Activated CD8-positive, alpha-beta memory T cell treated with anti-CD3 and anti-CD28 coated beads, Interleukin-2, amount 10 ng/mL, durations not matched to agents 7 days and 5 days (primary cell): ENCODE measurements around the gene SMURF2. TPM values are rescaled to one million over a fixed set of nuclear protein-coding genes. Genes with fewer than 3 reads are reported as not detected.
"Not testable (repeated sequence)": the region's sequence is repeated elsewhere in the genome, so short reads cannot be mapped to it uniquely, and the experiment has no call there.

Experiments
- ATAC-seq: fragments of 150-1000 bp; cut with Tn5 transposase; one replicate; pipeline ENCODE4 v1.10.0; 2021; ENCODE audit warnings: moderate library complexity
- CTCF ChIA-PET: fragments of 350-600 bp; sonication (Branson Sonifier 250); formaldehyde crosslinking; loops from one replicate; lab custom pipeline; 2021; ENCODE audit warnings: antibody characterized with exemption; lab: Charles Lee
- DNase-seq: peaks from one replicate; pipeline ENCODE4 v3.0.0-alpha.2; 2020
- H3K27ac Mint-ChIP-seq: one replicate; pipeline ENCODE4 v1.8.0; 2021; ENCODE audit warnings: mild to moderate bottlenecking, mixed read lengths
- H3K27me3 Mint-ChIP-seq: one replicate; pipeline ENCODE4 v1.8.0; 2021; ENCODE audit warnings: mixed read lengths
- H3K36me3 Mint-ChIP-seq: one replicate; pipeline ENCODE4 v1.8.0; 2021; ENCODE audit warnings: mild to moderate bottlenecking, mixed read lengths
- H3K4me1 Mint-ChIP-seq: one replicate; pipeline ENCODE4 v1.8.0; 2021; ENCODE audit warnings: mixed read lengths
- H3K4me3 Mint-ChIP-seq: one replicate; pipeline ENCODE4 v1.8.0; 2021; ENCODE audit warnings: mild to moderate bottlenecking, moderate library complexity, mixed read lengths
- H3K9me3 Mint-ChIP-seq: one replicate; pipeline ENCODE4 v1.8.0; 2022; ENCODE audit warnings: low read depth, mixed read lengths
- total RNA-seq, 2 experiments: library from RNA; stranded (reverse); gene quantifications; one replicate each; pipeline ENCODE4 v1.2.3, GENCODE V29; 2021

SMURF2 gene
- total RNA-seq, 2 experiments from 2014 or later = 16.0 to 22.1 TPM

GRCh38 chr17:64617125-64617780 is 44.9 kb downstream of the SMURF2 start:
- CTCF ChIA-PET = no interaction called here
- no peak for DNase-seq
- Mint-ChIP-seq H3K9me3 (no peaks in the 10 kb centered on the region), H3K4me1 (no peaks in the 10 kb centered on the region), H3K27ac (no peak overlapping the region), H3K36me3 (no peaks in the 10 kb centered on the region), H3K27me3 (no peaks in the 10 kb centered on the region), H3K4me3 (no peak overlapping the region)
- no peak for ATAC-seq

GRCh38 chr17:64615028-64615677 is 47.0 kb downstream of the SMURF2 start:
- H3K27me3 Mint-ChIP-seq = no peaks in the 10 kb centered on the region
- DNase-seq (no peak), ATAC-seq (no peak)
- peaks cover 3% of the 10 kb centered on the region for H3K36me3 Mint-ChIP-seq
- H3K27ac Mint-ChIP-seq = no peak overlapping the region
- H3K9me3 Mint-ChIP-seq = no peaks in the 10 kb centered on the region
- H3K4me1 Mint-ChIP-seq = no peaks in the 10 kb centered on the region
- CTCF ChIA-PET = interaction anchor here (0.6 kb wide), 1 partner anchor 70 kb away, joined by 4 read pairs; no protein-coding TSS in a partner anchor
- no peak overlapping the region for H3K4me3 Mint-ChIP-seq

DNA sequence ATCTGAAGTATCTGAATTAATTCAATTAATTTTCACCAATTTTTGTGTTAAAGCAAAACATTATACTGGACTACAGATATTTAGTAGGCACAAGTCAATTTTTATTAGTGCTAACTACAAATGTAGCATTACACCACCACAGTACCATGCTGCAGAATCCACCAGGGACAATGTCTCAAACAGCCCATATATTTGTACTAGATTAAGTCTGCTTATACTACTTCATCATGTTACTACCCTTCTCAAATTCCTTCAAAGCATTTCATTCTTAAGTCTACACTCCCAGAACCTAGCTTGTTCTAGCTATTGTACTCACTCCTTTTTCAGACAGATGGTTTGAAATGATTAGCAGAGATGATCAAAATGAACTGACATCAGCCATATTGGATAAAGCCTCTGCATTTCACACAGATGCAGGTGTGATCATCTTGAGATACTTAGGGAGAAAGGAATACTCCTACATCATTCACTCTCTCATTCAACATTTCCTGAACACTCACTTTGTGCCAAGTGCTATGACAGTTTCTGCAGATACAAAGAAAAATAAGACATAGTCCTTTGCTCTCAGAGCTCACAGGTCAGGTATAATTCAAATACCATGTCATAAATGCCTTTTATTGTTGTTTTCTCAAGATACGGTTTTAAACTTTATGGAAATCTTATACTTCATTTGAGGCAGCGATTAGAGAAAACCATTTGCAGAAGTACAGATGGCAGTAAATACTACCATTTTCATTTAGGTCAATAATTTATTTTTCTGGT is 47.7 kb downstream of the SMURF2 start:
- CTCF ChIA-PET = interaction anchor here (0.6 to 1.2 kb wide), 2 partner anchors 12 to 69 kb away, joined by 3 to 4 read pairs; no protein-coding TSS in a partner anchor
- ATAC-seq (no peak), DNase-seq (no peak)
- Mint-ChIP-seq H3K36me3 (peaks cover 3% of the 10 kb centered on the region), H3K4me1 (peaks cover 1% of the 10 kb centered on the region), H3K4me3 (no peak overlapping the region), H3K27ac (no peak overlapping the region), H3K9me3 (no peaks in the 10 kb centered on the region), H3K27me3 (no peaks in the 10 kb centered on the region)

DNA sequence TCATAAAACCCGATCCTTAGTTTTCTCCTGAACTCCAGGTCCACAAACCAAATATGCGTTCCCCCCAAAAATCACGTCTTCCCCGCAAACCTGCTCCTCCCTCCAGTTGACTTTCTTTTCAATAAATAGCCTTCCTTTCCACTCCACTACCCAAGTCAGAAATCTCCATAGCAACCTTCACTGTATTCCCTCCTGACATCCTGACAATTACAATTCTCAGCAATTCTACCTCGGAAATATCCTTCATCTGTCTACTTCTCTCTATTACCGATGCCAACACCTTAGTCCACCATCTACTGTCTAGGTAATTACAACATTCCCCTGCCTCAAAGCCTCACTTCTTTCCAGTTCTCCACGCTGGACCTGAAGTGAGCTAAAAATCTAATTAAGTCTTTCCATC is 50.7 kb downstream of the SMURF2 start:
- no peaks in the 10 kb centered on the region for H3K27me3 Mint-ChIP-seq
- no peak overlapping the region for H3K4me3 Mint-ChIP-seq
- H3K9me3 Mint-ChIP-seq = no peaks in the 10 kb centered on the region
- CTCF ChIA-PET = no interaction called here
- DNase-seq = no peak
- H3K36me3 Mint-ChIP-seq = peaks cover 3% of the 10 kb centered on the region
- no peak for ATAC-seq
- H3K4me1 Mint-ChIP-seq = peaks cover 14% of the 10 kb centered on the region
- no peak overlapping the region for H3K27ac Mint-ChIP-seq

DNA sequence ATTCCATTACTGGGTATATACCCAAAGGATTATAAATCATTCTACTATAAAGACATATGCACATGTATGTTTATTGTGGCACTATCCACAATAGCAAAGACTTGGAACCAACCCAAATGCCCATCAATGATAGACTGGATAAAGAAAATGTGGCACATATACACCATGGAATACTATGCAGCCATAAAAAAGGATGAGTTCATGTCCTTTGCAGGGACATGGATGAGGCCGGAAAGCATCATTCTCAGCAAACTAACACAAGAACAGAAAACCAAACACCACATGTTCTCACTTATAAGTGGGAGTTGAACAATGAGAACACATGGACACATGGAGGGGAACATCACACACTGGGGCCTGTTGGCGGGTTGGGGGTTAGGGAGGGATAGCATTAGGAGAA is 51.9 kb downstream of the SMURF2 start:
- DNase-seq, H3K4me3 Mint-ChIP-seq, ATAC-seq, H3K27ac Mint-ChIP-seq, H3K36me3 Mint-ChIP-seq, CTCF ChIA-PET, H3K27me3 Mint-ChIP-seq, H3K9me3 Mint-ChIP-seq: not testable (repeated sequence)
- H3K4me1 Mint-ChIP-seq = peaks cover 17% of the 10 kb centered on the region

GRCh38 chr17:64608571-64608981 is 53.5 kb downstream of the SMURF2 start:
- Mint-ChIP-seq H3K27ac (peak overlapping the region; percentile 53), H3K4me3 (no peak overlapping the region), H3K27me3 (no peaks in the 10 kb centered on the region), H3K4me1 (peaks cover 17% of the 10 kb centered on the region), H3K9me3 (no peaks in the 10 kb centered on the region), H3K36me3 (peaks cover 3% of the 10 kb centered on the region)
- peak; percentile 78 for ATAC-seq
- CTCF ChIA-PET = no interaction called here
- DNase-seq = no peak

- DNase-seq = no peak
- no peaks in the 10 kb centered on the region for H3K9me3 Mint-ChIP-seq
- H3K4me3 Mint-ChIP-seq = no peak overlapping the region
- ATAC-seq = no peak
- CTCF ChIA-PET = no interaction called here
- no peaks in the 10 kb centered on the region for H3K27me3 Mint-ChIP-seq
- H3K36me3 Mint-ChIP-seq = peaks cover 3% of the 10 kb centered on the region
- H3K4me1 Mint-ChIP-seq = peaks cover 17% of the 10 kb centered on the region
- peak overlapping the region; percentile 53 for H3K27ac Mint-ChIP-seq
These were observed 54.1 kb downstream of the SMURF2 start for GRCh38 chr17:64607862-64608565.

DNA sequence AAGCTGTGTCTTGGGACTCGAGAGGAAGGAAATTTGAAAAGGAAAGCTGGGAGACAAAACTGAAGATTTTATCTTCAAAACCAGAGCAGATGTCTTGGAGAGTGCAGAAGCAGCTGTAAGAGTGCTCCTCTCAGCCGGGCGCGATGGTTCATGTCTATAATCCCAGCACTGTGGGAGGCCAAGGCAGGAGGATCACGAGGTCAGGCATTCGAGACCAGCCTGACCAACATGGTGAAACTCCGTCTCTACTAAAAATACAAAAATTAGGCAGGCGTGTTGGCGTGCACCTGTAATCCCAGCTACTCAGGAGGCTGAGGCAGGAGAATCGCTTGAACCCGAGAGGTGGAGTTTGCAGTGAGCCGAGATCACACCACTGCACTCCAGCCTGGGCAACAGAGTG is 57.6 kb downstream of the SMURF2 start:
- DNase-seq, H3K36me3 Mint-ChIP-seq, H3K27me3 Mint-ChIP-seq, H3K27ac Mint-ChIP-seq, H3K4me3 Mint-ChIP-seq, ATAC-seq, H3K9me3 Mint-ChIP-seq: not testable (repeated sequence)
- H3K4me1 Mint-ChIP-seq = peaks cover 28% of the 10 kb centered on the region
- CTCF ChIA-PET = interaction anchor here (0.7 to 1.4 kb wide), 3 partner anchors 12 to 75 kb away, joined by 3 to 5 read pairs (median 3); no protein-coding TSS in a partner anchor

DNA sequence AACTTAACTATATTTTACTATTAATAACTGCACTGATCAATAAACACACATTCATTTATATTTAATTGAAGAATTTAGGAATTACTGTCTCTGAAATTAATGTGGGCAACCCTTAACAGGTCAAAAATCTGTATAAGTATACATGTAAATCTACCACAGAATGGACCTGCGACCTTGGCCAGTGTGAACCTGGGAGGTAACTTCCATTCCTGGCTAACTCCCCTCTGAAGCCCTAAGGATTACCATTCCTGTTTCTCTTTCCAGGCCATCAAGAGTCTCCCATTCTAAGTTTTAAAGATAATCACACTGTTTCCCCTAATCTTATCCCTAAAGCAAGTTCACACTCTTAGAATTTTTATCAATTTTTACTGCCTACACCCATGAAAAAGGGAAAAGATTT is 58.1 kb downstream of the SMURF2 start:
- CTCF ChIA-PET = interaction anchor here (0.7 to 2.2 kb wide), 4 partner anchors 11 to 62 kb away, joined by 3 to 8 read pairs (median 4); no protein-coding TSS in a partner anchor
- Mint-ChIP-seq H3K36me3 (no peaks in the 10 kb centered on the region), H3K4me3 (no peak overlapping the region), H3K27me3 (no peaks in the 10 kb centered on the region), H3K4me1 (peaks cover 28% of the 10 kb centered on the region), H3K9me3 (no peaks in the 10 kb centered on the region), H3K27ac (no peak overlapping the region)
- DNase-seq (no peak), ATAC-seq (no peak)

- Mint-ChIP-seq H3K36me3 (peaks cover 8% of the 10 kb centered on the region), H3K4me3 (peak overlapping the region; percentile 62), H3K4me1 (peaks cover 33% of the 10 kb centered on the region), H3K27ac (peak overlapping the region; percentile 84), H3K9me3 (no peaks in the 10 kb centered on the region), H3K27me3 (no peaks in the 10 kb centered on the region)
- peak; percentile 25 for ATAC-seq
- DNase-seq = no peak
- CTCF ChIA-PET = interaction anchor here (0.8 to 2.8 kb wide), 12 partner anchors 39 to 309 kb away, joined by 3 to 21 read pairs (median 3); partner anchors contain the start of gene POLG2
These were observed 62.3 kb downstream of the SMURF2 start for GRCh38 chr17:64599827-64600226.

- peak overlapping the region; percentile 84 for H3K27ac Mint-ChIP-seq
- H3K9me3 Mint-ChIP-seq = no peaks in the 10 kb centered on the region
These were observed 62.9 kb downstream of the SMURF2 start for GRCh38 chr17:64599187-64599676.

GRCh38 chr17:64598672-64599071 is 63.4 kb downstream of the SMURF2 start:
- Mint-ChIP-seq H3K36me3 (peaks cover 9% of the 10 kb centered on the region), H3K9me3 (no peaks in the 10 kb centered on the region), H3K4me1 (peaks cover 33% of the 10 kb centered on the region), H3K27ac (peak overlapping the region; percentile 84), H3K4me3 (peak overlapping the region; percentile 62), H3K27me3 (no peaks in the 10 kb centered on the region)
- ATAC-seq (no peak), DNase-seq (no peak)
- CTCF ChIA-PET = interaction anchor here (0.9 to 2.8 kb wide), 8 partner anchors 38 to 179 kb away, joined by 3 to 21 read pairs (median 3); no protein-coding TSS in a partner anchor

More at GRCh38 chr17:64599187-64599676, 62.9 kb downstream of the SMURF2 start:
- H3K4me3 Mint-ChIP-seq = peak overlapping the region; percentile 62
- peak; percentile 99 for ATAC-seq
- H3K36me3 Mint-ChIP-seq = peaks cover 8% of the 10 kb centered on the region
- H3K27me3 Mint-ChIP-seq = no peaks in the 10 kb centered on the region
- peaks cover 33% of the 10 kb centered on the region for H3K4me1 Mint-ChIP-seq
- CTCF ChIA-PET = interaction anchor here (0.8 to 2.8 kb wide), 13 partner anchors 38 to 308 kb away, joined by 3 to 21 read pairs (median 3); partner anchors contain the start of gene POLG2
- peak; percentile 89 for DNase-seq
